ENCODE measurements around the gene MLST8.
"Not testable (repeated sequence)": the region's sequence is repeated elsewhere in the genome, so short reads cannot be mapped to it uniquely, and the experiment has no call there.

Gene MLST8

DNA sequence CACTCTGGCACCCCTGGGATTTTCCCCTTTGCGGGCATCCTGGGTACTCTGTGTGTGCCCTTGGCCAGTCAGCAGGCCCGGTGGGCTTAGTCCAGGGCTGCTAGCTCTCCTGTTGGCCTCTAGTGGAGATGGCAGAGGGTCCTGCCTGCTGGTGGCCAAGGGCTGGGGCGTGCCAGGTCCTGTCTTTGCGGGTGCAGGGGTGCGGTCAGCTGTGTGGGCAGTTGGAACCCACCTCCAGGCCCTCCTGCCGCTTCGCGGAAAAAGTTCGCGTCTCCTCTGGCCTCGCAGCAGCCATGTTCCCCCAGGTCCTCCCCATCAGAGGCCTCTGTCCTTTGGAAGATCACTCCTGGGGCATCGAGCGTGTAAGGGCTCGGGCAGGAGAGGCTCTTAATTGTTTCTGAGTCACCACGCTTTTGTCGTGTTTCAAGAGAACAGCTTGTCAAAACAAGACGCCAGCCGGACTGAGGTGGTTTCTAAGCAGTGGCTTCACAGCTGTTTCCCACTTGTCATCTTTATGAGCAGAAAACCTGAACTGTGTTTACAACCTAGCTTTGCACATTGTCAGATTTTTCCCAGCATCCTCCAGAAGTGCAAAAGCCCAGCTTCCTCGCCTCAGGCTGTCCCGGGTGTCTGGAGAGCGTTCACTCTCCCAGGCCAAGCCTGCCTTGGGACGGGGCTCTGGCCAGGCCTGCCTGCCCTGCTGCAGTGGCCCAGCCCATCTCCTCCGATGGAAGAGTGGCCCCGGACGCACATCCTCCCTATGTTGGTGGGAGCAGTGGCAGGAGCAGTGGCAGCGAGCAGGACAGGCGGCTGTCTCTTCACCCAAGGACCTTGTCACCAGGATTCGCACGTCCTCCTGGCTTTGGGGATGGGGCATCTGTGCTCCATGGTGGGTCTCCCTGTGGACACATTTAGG, 26.0 kb downstream of the MLST8 start:
- no peak for DNase-seq (ENCODE audit: low spot score)

GRCh38 chr16:2232094-2232990, 27.1 kb downstream of the MLST8 start:
- DNase-seq (ENCODE audit: low spot score): no peak

DNA sequence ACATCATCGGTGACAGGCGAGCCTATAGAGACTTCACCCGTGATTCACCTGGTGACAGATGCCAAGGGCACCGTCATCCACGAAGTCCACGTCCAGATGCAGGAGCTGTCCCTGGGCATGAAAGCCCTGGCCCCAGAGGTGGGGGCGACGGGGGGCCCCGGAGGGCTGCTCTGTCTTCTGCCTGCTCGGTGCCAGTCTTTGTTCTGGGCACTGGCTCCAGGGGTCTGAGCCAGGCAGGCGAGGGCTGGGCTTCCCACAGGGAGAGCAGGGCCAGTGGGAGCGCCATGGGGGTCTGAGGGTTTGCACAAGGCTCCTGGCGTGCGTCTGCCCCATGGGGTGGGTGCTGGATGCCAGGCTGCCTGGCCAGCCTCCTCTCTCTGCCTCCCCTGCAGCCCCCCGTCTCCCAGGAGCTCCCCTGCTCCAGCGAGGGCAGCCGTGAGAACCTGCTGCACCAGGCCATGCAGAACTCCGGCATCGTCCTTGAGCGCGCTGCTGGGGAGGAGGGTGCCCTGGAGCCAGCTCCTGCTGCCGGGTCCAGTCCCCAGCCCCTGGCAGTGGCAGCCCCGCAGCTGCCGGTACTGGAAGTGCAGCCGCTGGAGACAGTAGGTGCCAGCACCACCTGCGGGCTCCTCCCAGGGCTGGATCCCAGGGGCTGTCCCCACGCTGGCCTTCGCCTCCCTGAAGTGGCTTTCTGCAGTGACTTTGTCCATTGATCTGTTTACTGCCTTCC, 28.0 kb downstream of the MLST8 start:
- DNase-seq (ENCODE audit: low spot score): no peak

GRCh38 chr16:2233872-2234812, 28.9 kb downstream of the MLST8 start:
- DNase-seq (ENCODE audit: low spot score): no peak

DNA sequence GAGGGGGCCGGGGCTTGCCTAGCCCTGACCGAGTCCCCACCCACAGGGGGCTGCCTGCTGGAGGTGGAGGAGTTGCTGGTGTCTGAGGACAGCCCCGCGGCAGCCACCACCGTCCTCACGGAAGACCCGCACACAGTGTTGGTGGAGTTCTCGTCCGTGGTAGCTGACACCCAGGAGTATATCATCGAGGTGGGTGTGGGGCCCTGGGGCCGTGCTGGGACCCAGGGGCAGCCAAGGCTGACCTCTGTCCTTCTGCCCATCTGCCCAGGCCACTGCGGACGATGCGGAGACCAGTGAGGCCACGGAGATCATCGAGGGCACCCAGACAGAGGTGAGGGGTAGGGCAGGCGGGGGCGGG, 29.5 kb downstream of the MLST8 start:
- no peak for DNase-seq (ENCODE audit: low spot score)

DNA sequence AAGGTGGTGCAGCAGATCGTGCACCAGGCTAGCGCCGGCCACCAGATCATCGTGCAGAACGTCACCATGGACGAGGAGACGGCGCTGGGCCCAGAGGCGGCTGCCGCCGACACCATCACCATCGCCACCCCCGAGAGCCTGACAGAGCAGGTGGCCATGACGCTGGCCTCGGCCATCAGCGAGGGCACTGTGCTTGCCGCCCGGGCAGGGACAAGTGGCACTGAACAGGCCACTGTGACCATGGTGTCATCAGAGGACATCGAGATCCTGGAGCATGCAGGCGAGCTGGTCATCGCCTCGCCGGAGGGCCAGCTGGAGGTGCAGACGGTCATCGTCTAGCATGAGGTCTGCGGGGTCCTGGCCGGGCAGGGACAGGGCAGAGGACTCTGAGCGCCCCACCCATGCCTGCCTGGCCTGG, 30.0 kb downstream of the MLST8 start:
- DNase-seq (ENCODE audit: low spot score): no peak

- no peak for DNase-seq (ENCODE audit: low spot score)
These were observed 30.6 kb downstream of the MLST8 start for GRCh38 chr16:2235695-2236336.

DNA sequence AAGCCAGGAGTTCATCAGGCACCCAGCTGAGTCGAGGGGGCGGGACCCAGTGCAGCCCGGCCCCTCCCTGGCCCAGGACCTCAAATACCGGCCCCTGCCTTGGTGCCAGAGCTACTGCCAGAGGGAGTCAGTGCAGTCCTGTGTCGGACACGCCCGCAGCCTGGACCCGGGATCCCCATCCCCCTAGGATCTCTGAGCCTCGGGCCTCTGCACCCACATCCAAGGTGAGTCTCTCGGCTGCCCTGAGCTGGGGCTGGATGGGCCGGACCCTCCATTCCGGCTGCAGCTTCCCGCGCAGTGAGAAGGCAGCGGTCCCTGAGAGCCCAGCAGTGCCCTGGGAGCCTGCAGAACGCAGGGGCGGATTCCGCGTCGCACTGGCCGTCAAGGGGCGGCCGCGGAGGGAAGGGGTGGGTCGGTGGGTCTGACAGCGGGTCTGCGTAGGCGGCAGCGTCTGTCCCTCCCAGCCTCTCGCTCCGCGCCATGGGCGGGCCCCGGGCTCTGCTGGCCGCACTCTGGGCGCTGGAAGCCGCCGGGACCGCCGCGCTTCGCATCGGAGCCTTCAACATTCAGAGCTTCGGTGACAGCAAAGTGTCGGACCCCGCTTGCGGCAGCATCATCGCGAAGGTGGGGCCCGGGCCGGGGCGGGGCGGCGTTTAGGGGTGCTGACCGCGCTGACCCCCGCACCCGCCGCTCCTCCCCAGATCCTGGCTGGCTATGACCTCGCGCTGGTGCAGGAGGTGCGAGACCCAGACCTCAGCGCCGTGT, 31.3 kb downstream of the MLST8 start, which contains the start of gene DNASE1L2:
TSS of gene DNASE1L2 (plus strand) at position 108 of the 765 bp plus-strand sequence. CDS start at position 481, 373 bp downstream.
- DNase-seq (ENCODE audit: low spot score): no peak

DNA sequence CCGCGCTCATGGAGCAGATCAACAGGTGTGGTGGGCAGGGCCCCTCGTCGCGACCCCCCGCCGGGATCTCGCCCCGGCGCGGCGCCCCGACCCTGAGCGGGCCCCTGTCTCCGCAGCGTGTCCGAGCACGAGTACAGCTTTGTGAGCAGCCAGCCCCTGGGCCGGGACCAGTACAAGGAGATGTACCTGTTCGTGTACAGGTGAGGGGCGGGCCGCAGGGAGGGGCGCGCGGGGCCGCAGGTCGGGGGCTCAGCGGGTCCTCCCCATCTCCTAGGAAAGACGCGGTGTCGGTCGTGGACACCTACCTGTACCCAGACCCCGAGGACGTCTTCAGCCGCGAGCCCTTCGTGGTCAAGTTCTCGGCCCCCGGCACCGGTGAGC, 31.8 kb downstream of the MLST8 start:
- no peak for DNase-seq (ENCODE audit: low spot score)

GRCh38 chr16:2237493-2238149, 32.4 kb downstream of the MLST8 start:
- DNase-seq (ENCODE audit: low spot score): no peak

DNA sequence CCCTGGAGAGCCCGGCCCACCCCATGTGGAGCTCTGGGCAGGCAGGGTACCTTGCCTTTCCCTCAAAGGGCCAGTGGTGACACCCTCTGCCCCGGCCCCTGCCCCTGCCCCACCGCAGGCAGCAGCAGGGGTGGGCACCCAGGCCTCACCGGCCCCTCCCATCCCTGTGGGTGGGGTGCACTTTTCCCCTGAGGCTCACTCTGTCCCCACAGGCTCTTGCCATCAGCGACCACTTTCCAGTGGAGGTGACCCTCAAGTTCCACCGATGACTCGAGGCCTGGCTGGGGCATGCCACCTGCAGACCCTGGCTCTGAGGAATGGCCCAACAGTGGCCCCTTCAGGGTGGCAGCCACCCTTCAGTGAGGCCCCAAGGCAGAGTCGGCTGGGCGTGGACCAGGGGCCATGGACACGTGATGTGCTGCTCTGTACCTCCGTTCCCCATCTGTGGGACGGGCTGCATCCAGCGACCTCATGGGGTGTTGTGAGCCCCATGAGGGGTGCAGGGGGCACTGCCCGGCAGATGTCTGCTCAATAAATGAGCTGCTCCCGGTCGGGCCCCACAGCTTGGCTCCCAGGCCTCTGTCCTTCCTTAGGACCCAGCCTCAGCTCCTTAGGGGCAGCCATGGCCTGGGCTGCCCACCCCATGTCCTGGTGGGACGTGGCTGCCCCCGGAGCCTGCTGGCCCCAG, 33.0 kb downstream of the MLST8 start:
- DNase-seq (ENCODE audit: low spot score): no peak

DNA sequence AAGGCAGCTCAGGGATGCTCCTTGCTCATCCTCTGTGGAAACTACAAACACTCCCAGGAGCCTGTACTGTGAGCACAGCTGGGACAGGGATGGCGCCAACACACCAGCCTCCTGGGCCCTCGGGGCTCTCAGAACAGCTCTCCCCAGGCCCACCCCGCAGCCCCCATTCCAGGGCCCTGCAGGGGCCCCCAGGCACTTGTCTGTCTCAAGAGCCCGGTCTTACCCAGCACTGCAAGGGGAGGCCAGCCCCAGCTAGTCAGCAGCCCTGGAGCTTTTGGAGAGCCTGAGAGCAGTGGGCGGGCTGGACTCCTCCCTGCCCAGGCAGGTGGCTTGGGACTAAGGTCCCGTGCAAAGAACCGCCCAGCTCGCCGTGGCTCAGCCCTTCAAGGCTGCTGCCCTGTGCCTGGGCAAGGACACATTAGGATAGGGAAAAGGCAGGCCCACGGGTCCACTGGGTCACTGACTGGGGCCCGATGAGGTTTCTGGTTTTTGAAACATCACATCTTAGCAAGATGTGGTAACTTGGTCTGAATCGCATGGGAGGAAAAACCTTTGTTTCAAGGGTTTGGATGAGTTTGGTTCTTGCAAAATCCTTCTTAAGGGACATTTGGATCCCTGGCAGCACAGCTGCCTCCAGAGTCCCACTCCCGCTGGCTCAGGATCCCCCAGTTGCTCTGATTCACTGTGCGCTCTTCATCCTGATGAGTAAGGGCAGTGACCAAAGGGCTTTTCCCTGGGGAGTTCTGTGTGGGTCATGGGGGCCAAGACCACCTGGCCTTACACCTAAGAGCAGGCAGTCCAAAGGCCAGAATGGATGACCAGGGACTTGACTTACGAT, 33.8 kb downstream of the MLST8 start:
- DNase-seq (ENCODE audit: low spot score): no peak

DNA sequence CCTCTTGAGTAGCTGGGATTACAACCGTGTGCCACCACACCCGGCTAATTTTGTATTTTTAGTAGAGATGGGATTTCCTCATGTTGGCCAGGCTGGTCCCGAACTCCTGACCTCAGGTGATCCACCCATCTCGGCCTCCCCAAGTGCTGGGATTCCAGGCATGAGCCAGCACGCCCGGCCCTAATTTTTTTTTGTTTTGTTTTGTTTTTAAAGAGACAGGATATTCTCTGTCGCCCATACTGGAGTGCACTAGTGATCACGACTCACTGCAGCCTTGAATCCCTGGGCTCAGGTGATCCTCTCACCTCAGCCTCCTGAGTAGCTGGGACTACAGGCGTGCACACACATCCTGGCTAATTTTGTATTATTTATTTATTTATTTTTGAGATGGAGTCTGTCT, 35.1 kb downstream of the MLST8 start:
- not testable (repeated sequence) for DNase-seq (ENCODE audit: low spot score)

DNA sequence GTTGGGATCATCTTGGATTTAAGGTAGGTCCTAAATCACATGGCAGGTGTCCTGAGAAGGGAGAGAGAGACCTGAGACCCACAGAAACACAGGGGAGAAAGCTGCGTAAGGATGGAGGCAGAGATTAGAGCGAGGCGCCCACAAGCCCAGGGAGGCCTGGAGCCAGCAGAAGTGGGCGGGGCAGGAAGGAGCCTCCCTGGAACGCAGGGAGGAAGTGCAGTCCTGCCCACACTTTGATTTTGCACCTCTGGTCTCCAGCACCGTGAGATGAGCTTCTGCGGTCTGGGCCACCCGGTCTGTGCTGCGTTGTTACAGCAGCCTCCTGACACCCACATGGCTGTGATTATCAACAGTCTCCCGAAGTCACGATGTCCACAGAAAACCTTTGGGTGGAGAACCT, 37.3 kb downstream of the MLST8 start:
- no peak for DNase-seq (ENCODE audit: low spot score)

DNA sequence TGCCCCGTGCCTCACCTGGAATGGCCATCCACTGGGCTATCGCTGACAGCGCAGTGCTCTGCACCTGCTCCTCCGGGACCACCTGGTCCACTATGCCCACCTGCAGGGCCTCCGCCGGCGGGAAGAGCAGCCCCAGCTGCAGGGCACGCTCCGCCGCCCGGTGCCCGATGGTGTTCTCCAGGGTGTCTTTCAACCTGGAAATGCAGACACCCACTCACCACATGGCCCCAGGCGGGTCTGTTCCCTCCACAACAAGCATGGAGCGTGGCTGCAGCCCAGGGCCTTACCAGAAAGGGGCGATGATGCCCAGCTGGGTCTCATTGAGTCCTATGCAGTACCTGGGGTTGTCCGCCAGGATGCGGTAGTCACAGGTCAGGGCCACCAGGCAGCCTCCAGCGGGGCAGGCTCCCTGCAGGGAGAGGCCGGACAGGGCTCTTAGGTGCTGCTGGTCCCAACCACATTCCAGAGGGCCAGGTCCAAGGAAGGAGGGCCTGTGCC, 37.8 kb downstream of the MLST8 start:
- DNase-seq (ENCODE audit: low spot score): no peak

DNA sequence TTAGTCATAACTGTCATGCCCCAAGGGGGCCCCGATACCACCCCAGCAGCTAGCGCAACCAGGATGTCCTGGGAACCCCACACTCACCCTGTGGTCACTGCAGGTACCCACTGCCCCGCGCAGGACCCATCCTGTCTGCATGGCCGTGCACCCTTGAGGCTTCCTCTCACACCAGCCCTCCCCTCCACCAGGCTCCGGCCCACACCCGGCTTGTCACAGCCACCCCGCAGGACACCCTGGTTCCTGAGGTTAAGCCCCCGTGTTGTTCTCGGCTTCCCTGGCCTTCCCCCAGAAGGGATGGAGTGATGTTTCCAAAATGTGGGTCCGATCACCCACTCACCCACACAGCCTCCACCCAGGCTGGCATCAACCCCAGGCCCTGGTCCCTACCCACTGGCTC, 38.5 kb downstream of the MLST8 start:
- no peak for DNase-seq (ENCODE audit: low spot score)

- DNase-seq (ENCODE audit: low spot score): no peak
These were observed 39.0 kb downstream of the MLST8 start for GRCh38 chr16:2244301-2244700.
